ENCODE results near the gene NCAPD2.
"Not testable (repeated sequence)": the region's sequence is repeated elsewhere in the genome, so short reads cannot be mapped to it uniquely, and the experiment has no call there.

NCAPD2 gene

GRCh38 chr12:6556857-6557256 lies 63.0 kb downstream of the NCAPD2 start:
- DNase-seq (no peak), ATAC-seq (replicated peaks) (no peak)
- peak overlapping the region; percentile 85 to 96 for H3K4me3 Mint-ChIP-seq
- H3K36me3 Mint-ChIP-seq (ENCODE audit: insufficient read depth): peaks cover 70% of the 10 kb centered on the region
- peaks cover 33 to 39% of the 10 kb centered on the region in 2 donors for H3K4me1 Mint-ChIP-seq (ENCODE audit: low read depth in 2 of 2)
- H3K27me3 Mint-ChIP-seq: no peaks in the 10 kb centered on the region
- H3K27ac Mint-ChIP-seq: peak overlapping the region in 1 of 2 donors; percentile 83
- H3K9me3 Mint-ChIP-seq: no peaks in the 10 kb centered on the region

GRCh38 chr12:6558014-6558760 lies 64.3 kb downstream of the NCAPD2 start:
- H3K27me3 Mint-ChIP-seq, H3K4me3 Mint-ChIP-seq, H3K9me3 Mint-ChIP-seq: not testable (repeated sequence)
- ATAC-seq (replicated peaks): peak; percentile 25
- peak overlapping the region; percentile 62 to 65 for H3K27ac Mint-ChIP-seq
- peaks cover 26 to 27% of the 10 kb centered on the region in 2 donors for H3K4me1 Mint-ChIP-seq (ENCODE audit: low read depth in 2 of 2)
- H3K36me3 Mint-ChIP-seq (ENCODE audit: insufficient read depth): peaks cover 82% of the 10 kb centered on the region
- DNase-seq: peak; percentile 31 to 45 (median 43)

DNA sequence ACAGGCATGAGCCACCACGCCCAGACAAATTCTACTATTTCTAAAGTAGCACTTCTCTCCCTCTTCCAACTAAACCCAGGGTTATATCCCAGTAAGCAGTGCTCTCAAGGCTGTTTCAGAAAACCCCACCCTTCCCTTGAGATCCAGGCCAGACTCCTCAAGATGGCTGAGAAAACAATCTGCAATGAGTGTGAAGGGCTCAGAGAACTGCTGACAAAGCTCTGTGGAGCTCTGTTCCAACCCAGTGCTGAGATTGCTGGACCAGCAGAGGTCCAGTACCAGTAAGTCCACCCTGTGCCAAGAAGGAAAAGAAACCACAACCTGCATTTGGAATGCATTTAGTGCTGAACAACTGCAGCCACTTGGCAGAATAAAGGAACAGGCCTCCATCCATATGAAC lies 65.6 kb downstream of the NCAPD2 start:
- H3K36me3 Mint-ChIP-seq (ENCODE audit: insufficient read depth): peaks cover 87% of the 10 kb centered on the region
- ATAC-seq (replicated peaks) (no peak), DNase-seq (no peak)
- no peak overlapping the region for H3K27ac Mint-ChIP-seq
- H3K4me3 Mint-ChIP-seq: no peak overlapping the region
- no peaks in the 10 kb centered on the region for H3K9me3 Mint-ChIP-seq
- H3K27me3 Mint-ChIP-seq: no peaks in the 10 kb centered on the region
- peaks cover 24 to 27% of the 10 kb centered on the region in 2 donors for H3K4me1 Mint-ChIP-seq (ENCODE audit: low read depth in 2 of 2)

DNA sequence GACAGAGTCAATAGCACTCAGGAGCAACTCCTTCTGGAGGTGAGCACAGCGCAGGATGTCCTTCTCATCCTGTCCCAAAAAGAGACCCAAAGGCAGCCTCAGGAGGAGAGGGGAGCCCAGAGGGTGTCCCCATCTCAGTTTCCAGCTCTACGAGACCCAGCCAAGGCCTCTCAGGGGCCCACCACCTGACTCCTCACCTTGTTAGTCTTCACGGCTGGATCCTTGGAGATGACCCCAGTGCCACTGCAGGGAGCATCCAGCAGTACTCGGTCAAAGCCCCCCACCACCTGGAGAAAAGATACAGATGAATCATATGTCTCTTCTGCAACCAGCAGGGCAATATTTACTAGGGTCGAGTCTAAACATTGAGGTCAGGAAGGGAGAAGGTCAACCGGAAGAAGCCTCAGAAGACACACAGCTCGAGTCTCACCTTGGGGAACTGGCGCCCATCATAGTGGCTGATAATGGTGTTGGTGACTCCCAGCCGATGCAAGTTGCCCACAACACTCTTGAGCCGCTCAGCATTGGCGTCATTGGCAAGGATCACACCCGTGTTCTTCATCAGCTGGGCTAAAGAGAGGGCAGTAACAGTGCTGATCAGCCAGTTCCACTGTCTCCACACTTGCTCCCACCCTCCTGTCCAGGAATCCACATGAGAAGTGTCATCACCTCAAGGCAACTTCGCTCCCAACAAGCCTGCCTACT lies 66.8 kb downstream of the NCAPD2 start:
- Mint-ChIP-seq H3K27me3 (no peaks in the 10 kb centered on the region), H3K27ac (no peak overlapping the region), H3K36me3 (ENCODE audit: insufficient read depth) (peaks cover 94% of the 10 kb centered on the region), H3K9me3 (no peaks in the 10 kb centered on the region), H3K4me1 (ENCODE audit: low read depth in 2 of 2) (peaks cover 16 to 19% of the 10 kb centered on the region in 2 donors), H3K4me3 (no peak overlapping the region)
- no peak for DNase-seq
- no peak for ATAC-seq (replicated peaks)

GRCh38 chr12:6562881-6563280 lies 69.0 kb downstream of the NCAPD2 start:
- H3K27me3 Mint-ChIP-seq: no peaks in the 10 kb centered on the region
- no peak for DNase-seq
- no peak overlapping the region for H3K4me3 Mint-ChIP-seq
- no peak for ATAC-seq (replicated peaks)
- H3K36me3 Mint-ChIP-seq (ENCODE audit: insufficient read depth): peaks cover 98% of the 10 kb centered on the region
- H3K27ac Mint-ChIP-seq: peak overlapping the region in 1 of 2 donors; percentile 57
- H3K4me1 Mint-ChIP-seq (ENCODE audit: low read depth in 2 of 2): peaks cover 25 to 32% of the 10 kb centered on the region in 2 donors
- H3K9me3 Mint-ChIP-seq: no peaks in the 10 kb centered on the region

- ATAC-seq (replicated peaks): peak; percentile 20
- peak overlapping the region; percentile 57 to 73 for H3K27ac Mint-ChIP-seq
- peaks cover 98% of the 10 kb centered on the region for H3K36me3 Mint-ChIP-seq (ENCODE audit: insufficient read depth)
- no peak overlapping the region for H3K4me3 Mint-ChIP-seq
- peaks cover 27 to 34% of the 10 kb centered on the region in 2 donors for H3K4me1 Mint-ChIP-seq (ENCODE audit: low read depth in 2 of 2)
- H3K27me3 Mint-ChIP-seq: no peaks in the 10 kb centered on the region
- peak; percentile 62 to 66 (median 65) for DNase-seq
- no peaks in the 10 kb centered on the region for H3K9me3 Mint-ChIP-seq
Observed at GRCh38 chr12:6563448-6564050, 69.6 kb downstream of the NCAPD2 start.

DNA sequence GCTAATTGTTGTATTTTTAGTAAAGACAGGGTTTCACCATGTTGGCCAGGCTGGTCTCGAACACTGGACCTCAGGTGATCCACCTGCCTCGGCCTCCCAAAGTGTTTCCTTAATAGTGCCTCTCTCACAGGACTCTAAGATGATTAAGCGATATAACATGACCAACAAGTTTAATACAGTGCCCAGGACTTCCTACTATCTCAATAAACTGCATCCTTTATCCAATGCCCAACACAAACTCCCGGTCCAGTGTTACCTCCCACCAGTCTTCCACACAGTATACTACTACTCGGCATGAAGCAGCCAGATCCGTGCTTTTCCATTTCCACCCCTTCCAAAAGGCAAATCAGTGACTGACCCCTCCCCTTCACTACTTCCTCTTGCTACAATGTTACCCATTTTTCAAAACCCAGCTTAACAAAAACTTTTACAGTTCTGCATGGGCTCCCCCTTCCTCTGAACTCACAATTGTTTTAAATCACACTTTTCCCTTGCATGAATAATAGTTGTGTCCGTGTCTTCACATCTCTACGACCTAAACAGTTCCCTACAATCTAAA lies 73.3 kb downstream of the NCAPD2 start:
- DNase-seq (no peak), ATAC-seq (replicated peaks) (no peak)
- H3K4me1 Mint-ChIP-seq (ENCODE audit: low read depth in 2 of 2): peaks cover 36 to 39% of the 10 kb centered on the region in 2 donors
- no peaks in the 10 kb centered on the region for H3K27me3 Mint-ChIP-seq
- H3K27ac Mint-ChIP-seq: peak overlapping the region; percentile 95 to 99
- H3K4me3 Mint-ChIP-seq: peak overlapping the region; percentile 97 to 98
- no peaks in the 10 kb centered on the region for H3K9me3 Mint-ChIP-seq
- peaks cover 98% of the 10 kb centered on the region for H3K36me3 Mint-ChIP-seq (ENCODE audit: insufficient read depth)

- peaks cover 98% of the 10 kb centered on the region for H3K36me3 Mint-ChIP-seq (ENCODE audit: insufficient read depth)
- peak overlapping the region; percentile 97 to 98 for H3K4me3 Mint-ChIP-seq
- peak overlapping the region; percentile 95 to 99 for H3K27ac Mint-ChIP-seq
- H3K27me3 Mint-ChIP-seq: no peaks in the 10 kb centered on the region
- H3K9me3 Mint-ChIP-seq: no peaks in the 10 kb centered on the region
- DNase-seq: no peak
- ATAC-seq (replicated peaks): no peak
- peaks cover 29 to 31% of the 10 kb centered on the region in 2 donors for H3K4me1 Mint-ChIP-seq (ENCODE audit: low read depth in 2 of 2)
Observed at GRCh38 chr12:6569312-6569711, 75.4 kb downstream of the NCAPD2 start.

GRCh38 chr12:6569786-6570185 lies 75.9 kb downstream of the NCAPD2 start:
- Mint-ChIP-seq H3K27ac (peak overlapping the region; percentile 95 to 99), H3K36me3 (ENCODE audit: insufficient read depth) (peaks cover 98% of the 10 kb centered on the region), H3K4me3 (peak overlapping the region; percentile 97 to 98), H3K9me3 (no peaks in the 10 kb centered on the region), H3K4me1 (ENCODE audit: low read depth in 2 of 2) (peaks cover 29 to 31% of the 10 kb centered on the region in 2 donors), H3K27me3 (no peaks in the 10 kb centered on the region)
- no peak for ATAC-seq (replicated peaks)
- DNase-seq: no peak

GRCh38 chr12:6570264-6570887 lies 76.5 kb downstream of the NCAPD2 start:
- peaks cover 29 to 31% of the 10 kb centered on the region in 2 donors for H3K4me1 Mint-ChIP-seq (ENCODE audit: low read depth in 2 of 2)
- H3K9me3 Mint-ChIP-seq: no peaks in the 10 kb centered on the region
- H3K27me3 Mint-ChIP-seq: no peaks in the 10 kb centered on the region
- H3K4me3 Mint-ChIP-seq: peak overlapping the region; percentile 17 to 97
- peaks cover 98% of the 10 kb centered on the region for H3K36me3 Mint-ChIP-seq (ENCODE audit: insufficient read depth)
- peak overlapping the region in 1 of 2 donors; percentile 80 for H3K27ac Mint-ChIP-seq
- no peak for ATAC-seq (replicated peaks)
- peak in 1 of 3 experiments; percentile 23 for DNase-seq

- Mint-ChIP-seq H3K27me3 (no peaks in the 10 kb centered on the region), H3K27ac (peak overlapping the region in 1 of 2 donors; percentile 75), H3K9me3 (no peaks in the 10 kb centered on the region), H3K36me3 (ENCODE audit: insufficient read depth) (peaks cover 100% of the 10 kb centered on the region), H3K4me3 (no peak overlapping the region), H3K4me1 (ENCODE audit: low read depth in 2 of 2) (peaks cover 10 to 15% of the 10 kb centered on the region in 2 donors)
- DNase-seq (no peak), ATAC-seq (replicated peaks) (no peak)
Observed at GRCh38 chr12:6573001-6573400, 79.1 kb downstream of the NCAPD2 start.

DNA sequence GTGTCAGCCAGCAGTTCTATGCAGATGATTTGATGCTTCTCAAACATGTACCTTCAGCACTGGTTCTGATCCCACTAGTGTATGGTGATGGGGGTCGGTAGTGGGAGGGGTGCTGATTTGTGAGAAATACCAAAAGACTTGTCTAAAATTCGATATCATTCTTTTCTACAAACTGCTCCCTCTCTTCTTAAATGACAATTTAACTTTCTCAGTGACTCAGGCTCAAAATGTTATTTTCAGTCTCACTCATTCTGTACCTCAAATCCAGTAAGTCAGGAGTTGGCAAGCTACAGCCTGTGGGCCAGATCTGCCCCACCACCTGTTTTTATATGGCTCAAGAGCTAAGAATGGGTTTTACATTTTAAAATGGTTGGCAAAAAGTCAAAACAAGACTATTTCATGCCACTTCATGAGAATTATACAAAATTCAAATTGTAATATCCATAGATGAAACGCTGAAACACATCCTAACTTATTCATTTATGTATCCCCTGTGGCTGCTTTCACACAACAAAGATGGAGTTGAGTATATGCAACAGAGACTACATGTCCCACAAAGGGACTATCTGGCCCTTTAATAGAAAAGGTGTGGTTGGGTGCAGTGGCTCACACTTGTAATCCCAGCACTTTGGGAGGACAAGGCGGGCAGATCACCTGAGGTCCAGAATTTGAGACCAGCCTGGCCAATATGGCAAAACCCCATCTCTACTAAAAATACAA lies 80.8 kb downstream of the NCAPD2 start:
- peaks cover 100% of the 10 kb centered on the region for H3K36me3 Mint-ChIP-seq (ENCODE audit: insufficient read depth)

More for the DNA sequence above, 80.8 kb downstream of the NCAPD2 start:
- no peaks in the 10 kb centered on the region for H3K27me3 Mint-ChIP-seq
- H3K4me3 Mint-ChIP-seq: no peak overlapping the region
- peak overlapping the region in 1 of 2 donors; percentile 54 for H3K27ac Mint-ChIP-seq
- H3K9me3 Mint-ChIP-seq: no peaks in the 10 kb centered on the region
- peaks cover 4 to 7% of the 10 kb centered on the region in 2 donors for H3K4me1 Mint-ChIP-seq (ENCODE audit: low read depth in 2 of 2)
- no peak for DNase-seq
- ATAC-seq (replicated peaks): no peak

Measured in effector memory CD8-positive, alpha-beta T cell (primary cell).